Adrenal gland (tissue), 12 donors: ENCODE results near the gene SP140L. TPM values are rescaled to one million over a fixed set of nuclear protein-coding genes. Genes with fewer than 3 reads are reported as not detected.
"Not testable (repeated sequence)": the region's sequence is repeated elsewhere in the genome, so short reads cannot be mapped to it uniquely, and the experiment has no call there.

Experiments used
- DNase-seq, 7 donors: peaks; one replicate each; pipeline ENCODE4 v3.0.0-alpha.2; 2019 to 2020
- H3K27ac ChIP-seq, 5 donors: fragments of 200-600 bp; sonication (generic) in 4 of 5; 1 replicate in 3 of 5; 2 replicates in 2 of 5; pipeline versions ENCODE4 v1.5.1 to v1.8.0; 2016 to 2020; ENCODE audit warnings: mild to moderate bottlenecking in 1 of 5
- H3K27me3 ChIP-seq: fragments of 200-600 bp; 2 replicates; pipeline ENCODE4 v1.8.0; 2021
- H3K36me3 ChIP-seq, 2 donors: fragments of 200-600 bp; replicated peaks in 1 of 2; 1 replicate in 1 of 2; 2 replicates in 1 of 2; pipeline versions ENCODE4 v1.5.1 to v1.8.0; 2018 to 2022
- H3K4me1 ChIP-seq, 2 donors: fragments of 200-600 bp; replicated peaks in 1 of 2; 1 replicate in 1 of 2; 2 replicates in 1 of 2; pipeline versions ENCODE4 v1.5.1 to v1.8.0; 2018 to 2021
- H3K4me3 ChIP-seq, 4 donors: fragments of 200-600 bp; sonication (generic) in 3 of 4; one replicate each; pipeline ENCODE4 v1.5.1; 2016 to 2018
- H3K9me3 ChIP-seq, 3 donors: fragments of 200-600 bp; sonication (generic) in 1 of 3; replicated peaks in 1 of 3; 1 replicate in 2 of 3; 2 replicates in 1 of 3; pipeline versions ENCODE4 v1.5.1 to v1.8.0; 2016 to 2021
- CTCF ChIP-seq, 6 experiments: fragments of 450-650 bp in 4 of 6; fragments of 200-600 bp in 2 of 6; sonication (generic) in 1 of 6; IDR thresholded peaks; 1 replicate in 5 of 6; 2 replicates in 1 of 6; pipeline versions ENCODE4 v1.5.1 to v1.8.0; 2016 to 2021; ENCODE audit warnings: antibody characterized with exemption in 6 of 6, mild to moderate bottlenecking in 2 of 6, moderate library complexity in 1 of 6
- POLR2A ChIP-seq, 2 donors: fragments of 450-650 bp; IDR thresholded peaks; one replicate each; pipeline ENCODE4 v1.6.1; 2017; ENCODE audit warnings: antibody characterized with exemption in 2 of 2, mild to moderate bottlenecking in 2 of 2, moderate library complexity in 1 of 2
- WGBS, 4 donors: extraction: QIAGEN DNeasy Blood & Tissue Kit in 2 of 4; methylation state at CpG; one replicate each; pipeline versions ENCODE4 v1.1.5 to v1.1.7; 2013 to 2017; 5-methylcytosine and 5-hydroxymethylcytosine counted together
- intact Hi-C, 2 donors: fragments of 100-400 bp; cut with DNase I; formaldehyde crosslinking; loops; one replicate each; pipeline versions ENCODE4 v1.14.1 to v1.15.0; 2022 to 2023
- polyA plus RNA-seq, 3 donors: library from polyadenylated mRNA; stranded (reverse); fragments of 200-250 nt in 2 of 3; fragments of 350-450 nt in 1 of 3; fragmentation: Illumina TruSeq in 1 of 3; extraction: RNeasy Lipid Tissue Mini Kit (QIAGEN cat#74804) in 1 of 3; gene quantifications; one replicate each; pipeline ENCODE4 v1.2.3, GENCODE V29; 2013 to 2014
- total RNA-seq, 9 donors: library from RNA; depleted of rRNA in 4 of 9; stranded (reverse); fragments of >200 nt in 4 of 9; fragments of 120-200 nt in 1 of 9; fragmentation: NEBNext Ultra II Directional in 1 of 9; extraction: Animal tissue kit (Norgen Biotek cat#: 25700) in 1 of 9; gene quantifications; one replicate each; pipeline versions ENCODE4 v1.1.0 to v1.2.4, GENCODE V29; 2013 to 2023
- donor health status: healthy with polysubstance abuse.
- donor health status: Bipolar disorder and iron deficiency.
- donor health status: DM: yes; HTN: yes; CAD: no.
- donor health status: DM: no; HTN: no; CAD: no.
- donor health status: DM: no; HTN: no; CAD: no.
- donor health status: DM: yes; HTN: yes; CAD: no.

The SP140L gene
- total and polyA plus RNA-seq, 12 donors, result 6.5 to 30.8 (median 21.3) TPM

GRCh38 chr2:230394301-230394700 is 67.3 kb downstream of the SP140L start:
- H3K9me3 ChIP-seq, result no peaks in the 10 kb centered on the region
- DNase-seq, result no peak
- no peak for TF ChIP-seq CTCF (IDR thresholded peaks at IDR 0.05)
- TF ChIP-seq POLR2A (IDR thresholded peaks at IDR 0.05), result no peak
- H3K36me3 ChIP-seq, result peaks cover 0 to 39% of the 10 kb centered on the region in 2 donors
- intact Hi-C loops, result no loop called here
- no peaks in the 10 kb centered on the region for H3K4me1 ChIP-seq
- WGBS, 4 donors, result 87 to 100% (median 94%) methylated on average over 2 of the region's 2 CpGs
- H3K4me3 ChIP-seq, result no peak overlapping the region
- no peak overlapping the region for H3K27ac ChIP-seq
- H3K27me3 ChIP-seq, result no peaks in the 10 kb centered on the region

GRCh38 chr2:230398698-230399097 is 71.7 kb downstream of the SP140L start:
- H3K27ac ChIP-seq, H3K4me3 ChIP-seq, DNase-seq, H3K27me3 ChIP-seq, H3K9me3 ChIP-seq, H3K4me1 ChIP-seq, intact Hi-C loops: not testable (repeated sequence)
- WGBS, 4 donors, result 93 to 98% (median 95%) methylated on average over 6 of the region's 6 CpGs
- peaks cover 0 to 29% of the 10 kb centered on the region in 2 donors for H3K36me3 ChIP-seq

- no peaks in the 10 kb centered on the region for H3K4me1 ChIP-seq
- DNase-seq, result no peak
- 93 to 96% (median 95%) methylated on average over 7 of the region's 7 CpGs for WGBS, 4 donors
- H3K27me3 ChIP-seq, result no peaks in the 10 kb centered on the region
- TF ChIP-seq CTCF (IDR thresholded peaks at IDR 0.05), result no peak
- no peak for TF ChIP-seq POLR2A (IDR thresholded peaks at IDR 0.05)
- H3K36me3 ChIP-seq, result peaks cover 0 to 28% of the 10 kb centered on the region in 2 donors
- H3K4me3 ChIP-seq, result no peak overlapping the region
- H3K27ac ChIP-seq, result no peak overlapping the region
- H3K9me3 ChIP-seq, result no peaks in the 10 kb centered on the region
- intact Hi-C loops, result no loop called here
Measured at GRCh38 chr2:230400041-230400440, 73.0 kb downstream of the SP140L start.

- no peak overlapping the region for H3K4me3 ChIP-seq
- H3K4me1 ChIP-seq, result no peaks in the 10 kb centered on the region
- H3K27me3 ChIP-seq, result no peaks in the 10 kb centered on the region
- H3K9me3 ChIP-seq, result no peaks in the 10 kb centered on the region
- no peak for TF ChIP-seq CTCF (IDR thresholded peaks at IDR 0.05)
- TF ChIP-seq POLR2A (IDR thresholded peaks at IDR 0.05), result no peak
- WGBS, 4 donors, result 53 to 77% (median 74%) methylated on average over 4 to 5 of the region's 5 CpGs
- no peak for DNase-seq
- intact Hi-C loops, result no loop called here
- H3K36me3 ChIP-seq, result peaks cover 0 to 28% of the 10 kb centered on the region in 2 donors
- H3K27ac ChIP-seq, result no peak overlapping the region
Measured at GRCh38 chr2:230400454-230400853, 73.5 kb downstream of the SP140L start.

- intact Hi-C loops, result not testable (repeated sequence)
- peaks cover 0 to 28% of the 10 kb centered on the region in 2 donors for H3K36me3 ChIP-seq
Measured at GRCh38 chr2:230401026-230401425, 74.0 kb downstream of the SP140L start.

More at GRCh38 chr2:230401026-230401425, 74.0 kb downstream of the SP140L start:
- H3K4me1 ChIP-seq, H3K9me3 ChIP-seq, DNase-seq, H3K4me3 ChIP-seq, H3K27me3 ChIP-seq, H3K27ac ChIP-seq: not testable (repeated sequence)
- 89 to 94% (median 92%) methylated on average over 2 of the region's 6 CpGs for WGBS, 4 donors
